HAP-1 (cell line): ENCODE measurements around the gene PRR16.

ENCODE experiments used
- DNase-seq, 2 experiments: peaks; one replicate each; pipeline ENCODE4 v3.0.0-alpha.2; 2016 to 2020; ENCODE audit warnings: low spot score in 2 of 2
- H3K27me3 ChIP-seq: fragments of 250-450 bp; sonication (Bioruptor Pico); 2 replicates; pipeline ENCODE4 v1.5.1; 2020; ENCODE audit warnings: low read depth, mild to moderate bottlenecking, moderate library complexity
- H3K36me3 ChIP-seq: fragments of 250-450 bp; sonication (Bioruptor Pico); replicated peaks from 2 replicates; pipeline ENCODE4 v1.5.1; 2020; ENCODE audit warnings: mild to moderate bottlenecking
- H3K4me1 ChIP-seq: fragments of 250-450 bp; sonication (Bioruptor Pico); 2 replicates; pipeline ENCODE4 v1.5.1; 2020; ENCODE audit warnings: mild to moderate bottlenecking
- H3K4me3 ChIP-seq: fragments of 250-450 bp; sonication (Bioruptor Pico); 2 replicates; pipeline ENCODE4 v1.5.1; 2020; ENCODE audit warnings: mild to moderate bottlenecking, moderate library complexity
- H3K9me3 ChIP-seq: fragments of 250-450 bp; sonication (Bioruptor Pico); 2 replicates; pipeline ENCODE4 v1.5.1; 2020; ENCODE audit warnings: mild to moderate bottlenecking, moderate library complexity
- in situ Hi-C: fragments of 300-500 bp; cut with MboI; formaldehyde crosslinking; loops from 3 replicates; pipeline ENCODE4 v1.14.3; 2020; ENCODE audit warnings: low sequenced_read_pairs, inconsistent platforms, mixed read lengths

Gene PRR16

GRCh38 chr5:120539471-120539870 is 75.4 kb downstream of the PRR16 start:
- Histone ChIP-seq H3K36me3 (no peaks in the 10 kb centered on the region), H3K9me3 (no peaks in the 10 kb centered on the region), H3K27me3 (no peaks in the 10 kb centered on the region), H3K4me3 (no peak overlapping the region), H3K4me1 (peaks cover 8% of the 10 kb centered on the region)
- in situ Hi-C loops: no loop called here
- no peak for DNase-seq

GRCh38 chr5:120540097-120540496 is 76.0 kb downstream of the PRR16 start:
- H3K4me1 ChIP-seq: peaks cover 8% of the 10 kb centered on the region
- H3K4me3 ChIP-seq: no peak overlapping the region
- H3K27me3 ChIP-seq: no peaks in the 10 kb centered on the region
- no peaks in the 10 kb centered on the region for H3K9me3 ChIP-seq
- DNase-seq: no peak
- H3K36me3 ChIP-seq: no peaks in the 10 kb centered on the region
- in situ Hi-C loops: no loop called here

- H3K4me1 ChIP-seq: peaks cover 13% of the 10 kb centered on the region
- in situ Hi-C loops: no loop called here
- no peaks in the 10 kb centered on the region for H3K9me3 ChIP-seq
- H3K36me3 ChIP-seq: no peaks in the 10 kb centered on the region
- DNase-seq: no peak
- H3K4me3 ChIP-seq: no peak overlapping the region
- H3K27me3 ChIP-seq: no peaks in the 10 kb centered on the region
Measured at GRCh38 chr5:120544043-120544442, 79.9 kb downstream of the PRR16 start.

- H3K36me3 ChIP-seq: no peaks in the 10 kb centered on the region
- no peak for DNase-seq
- no peaks in the 10 kb centered on the region for H3K27me3 ChIP-seq
- peaks cover 8% of the 10 kb centered on the region for H3K4me1 ChIP-seq
- in situ Hi-C loops: no loop called here
- no peaks in the 10 kb centered on the region for H3K9me3 ChIP-seq
- H3K4me3 ChIP-seq: no peak overlapping the region
Measured at GRCh38 chr5:120545007-120545406, 80.9 kb downstream of the PRR16 start.

GRCh38 chr5:120545951-120546350 is 81.9 kb downstream of the PRR16 start:
- in situ Hi-C loops: no loop called here
- H3K4me3 ChIP-seq: no peak overlapping the region
- peaks cover 15% of the 10 kb centered on the region for H3K4me1 ChIP-seq
- DNase-seq: no peak
- H3K9me3 ChIP-seq: no peaks in the 10 kb centered on the region
- H3K36me3 ChIP-seq: no peaks in the 10 kb centered on the region
- no peaks in the 10 kb centered on the region for H3K27me3 ChIP-seq

GRCh38 chr5:120546922-120547321 is 82.8 kb downstream of the PRR16 start:
- in situ Hi-C loops: no loop called here
- Histone ChIP-seq H3K36me3 (no peaks in the 10 kb centered on the region), H3K9me3 (no peaks in the 10 kb centered on the region), H3K4me1 (peaks cover 19% of the 10 kb centered on the region), H3K4me3 (no peak overlapping the region), H3K27me3 (no peaks in the 10 kb centered on the region)
- no peak for DNase-seq

GRCh38 chr5:120550358-120550757 is 86.3 kb downstream of the PRR16 start:
- Histone ChIP-seq H3K4me3 (no peak overlapping the region), H3K9me3 (no peaks in the 10 kb centered on the region), H3K36me3 (no peaks in the 10 kb centered on the region), H3K27me3 (no peaks in the 10 kb centered on the region), H3K4me1 (peaks cover 37% of the 10 kb centered on the region)
- DNase-seq: no peak
- in situ Hi-C loops: no loop called here

- Histone ChIP-seq H3K9me3 (no peaks in the 10 kb centered on the region), H3K4me3 (no peak overlapping the region), H3K36me3 (no peaks in the 10 kb centered on the region), H3K4me1 (peaks cover 39% of the 10 kb centered on the region), H3K27me3 (no peaks in the 10 kb centered on the region)
- in situ Hi-C loops: no loop called here
- no peak for DNase-seq
Measured at GRCh38 chr5:120552638-120553037, 88.5 kb downstream of the PRR16 start.

- no peaks in the 10 kb centered on the region for H3K9me3 ChIP-seq
- no peak for DNase-seq
- no peaks in the 10 kb centered on the region for H3K27me3 ChIP-seq
- H3K4me3 ChIP-seq: no peak overlapping the region
- no peaks in the 10 kb centered on the region for H3K36me3 ChIP-seq
- in situ Hi-C loops: no loop called here
- H3K4me1 ChIP-seq: peaks cover 30% of the 10 kb centered on the region
Measured at GRCh38 chr5:120555345-120555744, 91.2 kb downstream of the PRR16 start.

GRCh38 chr5:120564013-120564412 is 99.9 kb downstream of the PRR16 start:
- Histone ChIP-seq H3K9me3 (no peaks in the 10 kb centered on the region), H3K36me3 (no peaks in the 10 kb centered on the region), H3K4me3 (no peak overlapping the region), H3K4me1 (no peaks in the 10 kb centered on the region), H3K27me3 (no peaks in the 10 kb centered on the region)
- DNase-seq: no peak
- in situ Hi-C loops: no loop called here

- Histone ChIP-seq H3K4me1 (no peaks in the 10 kb centered on the region), H3K4me3 (no peak overlapping the region), H3K9me3 (no peaks in the 10 kb centered on the region), H3K27me3 (no peaks in the 10 kb centered on the region), H3K36me3 (no peaks in the 10 kb centered on the region)
- in situ Hi-C loops: no loop called here
- DNase-seq: no peak
Measured at GRCh38 chr5:120567066-120567465, 103.0 kb downstream of the PRR16 start.

GRCh38 chr5:120567921-120568320 is 103.8 kb downstream of the PRR16 start:
- no peaks in the 10 kb centered on the region for H3K9me3 ChIP-seq
- H3K4me3 ChIP-seq: no peak overlapping the region
- DNase-seq: no peak
- H3K4me1 ChIP-seq: no peaks in the 10 kb centered on the region; the same call in 1 of the 2 replicates
- in situ Hi-C loops: no loop called here
- H3K27me3 ChIP-seq: no peaks in the 10 kb centered on the region
- no peaks in the 10 kb centered on the region for H3K36me3 ChIP-seq

- Histone ChIP-seq H3K27me3 (no peaks in the 10 kb centered on the region), H3K4me3 (no peak overlapping the region), H3K4me1 (peaks cover 6% of the 10 kb centered on the region; the same call in 1 of the 2 replicates), H3K9me3 (no peaks in the 10 kb centered on the region), H3K36me3 (no peaks in the 10 kb centered on the region)
- in situ Hi-C loops: no loop called here
- no peak for DNase-seq
Measured at GRCh38 chr5:120568711-120569110, 104.6 kb downstream of the PRR16 start.

GRCh38 chr5:120576588-120576987 is 112.5 kb downstream of the PRR16 start:
- no peak for DNase-seq
- Histone ChIP-seq H3K4me1 (peaks cover 6% of the 10 kb centered on the region; the same call in 1 of the 2 replicates), H3K4me3 (no peak overlapping the region), H3K9me3 (no peaks in the 10 kb centered on the region), H3K27me3 (no peaks in the 10 kb centered on the region), H3K36me3 (no peaks in the 10 kb centered on the region)
- in situ Hi-C loops: no loop called here

GRCh38 chr5:120582635-120583034 is 118.5 kb downstream of the PRR16 start:
- H3K9me3 ChIP-seq: no peaks in the 10 kb centered on the region
- in situ Hi-C loops: no loop called here
- H3K27me3 ChIP-seq: no peaks in the 10 kb centered on the region
- H3K36me3 ChIP-seq: no peaks in the 10 kb centered on the region
- no peaks in the 10 kb centered on the region for H3K4me1 ChIP-seq
- H3K4me3 ChIP-seq: no peak overlapping the region
- DNase-seq: no peak
